MM.1S (cell line): ENCODE data around the gene TRMT10A.

Source experiments
- CTCF ChIP-seq: fragments of 300-600 bp; sonication (generic); IDR thresholded peaks from 2 replicates; pipeline ENCODE4 v1.5.1; 2016; ENCODE audit warnings: antibody characterized with exemption, low read length, mixed read lengths
- EZH2 ChIP-seq: fragments of 300-600 bp; sonication (generic); optimal IDR thresholded peaks from 2 replicates; pipeline ENCODE3; 2017; ENCODE audit warnings: low read depth, mild to moderate bottlenecking, antibody characterized with exemption, low read length, mixed read lengths
- EZH2phosphoT487 ChIP-seq: fragments of 300-600 bp; sonication (generic); IDR thresholded peaks from 2 replicates; pipeline ENCODE4 v1.6.1; 2018; ENCODE audit warnings: antibody characterized with exemption, low read length

- TF ChIP-seq CTCF (no peak), EZH2 (no peak), EZH2phosphoT487 (no peak)
Measured at GRCh38 chr4:99506781-99507180, 57.1 kb downstream of the TRMT10A start.
